IPS-20b (cell line): ENCODE results near the gene G3BP2.

Source experiments
- H3K27ac ChIP-seq: one replicate; pipeline ENCODE4 v1.5.1; 2013; ENCODE audit warnings: low read length
- H3K27me3 ChIP-seq: 2 replicates; pipeline ENCODE4 v1.6.1; 2013; ENCODE audit warnings: mild to moderate bottlenecking, low read length, inconsistent platforms; ENCODE audit not compliant: insufficient read depth
- H3K36me3 ChIP-seq: 2 replicates; pipeline ENCODE4 v1.6.1; 2013; ENCODE audit warnings: low read depth, mild to moderate bottlenecking, inconsistent platforms, low read length, moderate library complexity; ENCODE audit not compliant: insufficient read depth
- H3K4me1 ChIP-seq: 2 replicates; pipeline ENCODE4 v1.6.1; 2013; ENCODE audit warnings: mild to moderate bottlenecking, control low read depth, inconsistent platforms, low read length, moderate library complexity; ENCODE audit not compliant: insufficient read depth
- H3K4me3 ChIP-seq: 2 replicates; pipeline ENCODE4 v1.5.1; 2013; ENCODE audit warnings: mild to moderate bottlenecking, low read length, inconsistent platforms
- H3K9ac ChIP-seq: 2 replicates; pipeline ENCODE4 v1.6.1; 2013; ENCODE audit warnings: low read depth, mild to moderate bottlenecking, inconsistent platforms, low read length, moderate library complexity
- H3K9me3 ChIP-seq: 2 replicates; pipeline ENCODE4 v1.6.1; 2013; ENCODE audit warnings: mild to moderate bottlenecking, low read depth, low read length, inconsistent platforms; ENCODE audit not compliant: insufficient read depth

G3BP2 gene

GRCh38 chr4:75593393-75593792 is 79.8 kb downstream of the G3BP2 start:
- no peak overlapping the region for H3K4me3 ChIP-seq
- no peaks in the 10 kb centered on the region for H3K9me3 ChIP-seq
- H3K4me1 ChIP-seq, result no peaks in the 10 kb centered on the region
- H3K36me3 ChIP-seq, result no peaks in the 10 kb centered on the region
- H3K27me3 ChIP-seq, result no peaks in the 10 kb centered on the region
- H3K9ac ChIP-seq, result no peak overlapping the region
- no peak overlapping the region for H3K27ac ChIP-seq
